Glomerular visceral epithelial cell (primary cell): Measurements from ENCODE around the gene LAMC2.
"Not testable (repeated sequence)": the region's sequence is repeated elsewhere in the genome, so short reads cannot be mapped to it uniquely, and the experiment has no call there.

Experiments
- DNase-seq: peaks from one replicate; pipeline ENCODE4 v3.0.0-alpha.2; 2016; ENCODE audit errors: extremely low spot score

The LAMC2 gene

GRCh38 chr1:183238071-183238470 lies 52.0 kb downstream of the LAMC2 start:
- DNase-seq, result peak; percentile 46

GRCh38 chr1:183239220-183239742 lies 53.2 kb downstream of the LAMC2 start:
- no peak for DNase-seq

- no peak for DNase-seq
Observed at GRCh38 chr1:183239793-183240525, 53.9 kb downstream of the LAMC2 start.

- DNase-seq, result no peak
Observed at GRCh38 chr1:183240526-183240825, 54.4 kb downstream of the LAMC2 start.

GRCh38 chr1:183240853-183241252 lies 54.8 kb downstream of the LAMC2 start:
- not testable (repeated sequence) for DNase-seq

GRCh38 chr1:183241471-183241870 lies 55.4 kb downstream of the LAMC2 start:
- DNase-seq, result no peak

- DNase-seq, result no peak
Observed at GRCh38 chr1:183242556-183242955, 56.5 kb downstream of the LAMC2 start.

- no peak for DNase-seq
Observed at GRCh38 chr1:183243161-183244050, 57.3 kb downstream of the LAMC2 start.

- no peak for DNase-seq
Observed at GRCh38 chr1:183244466-183244865, 58.4 kb downstream of the LAMC2 start.

- no peak for DNase-seq
Observed at GRCh38 chr1:183245357-183245756, 59.3 kb downstream of the LAMC2 start.

- no peak for DNase-seq
Observed at GRCh38 chr1:183246436-183246835, 60.4 kb downstream of the LAMC2 start.

- DNase-seq, result no peak
Observed at GRCh38 chr1:183247066-183247465, 61.0 kb downstream of the LAMC2 start.

- no peak for DNase-seq
Observed at GRCh38 chr1:183247484-183247883, 61.4 kb downstream of the LAMC2 start.

GRCh38 chr1:183247931-183248330 lies 61.9 kb downstream of the LAMC2 start:
- DNase-seq, result no peak

GRCh38 chr1:183248989-183249691 lies 63.1 kb downstream of the LAMC2 start:
- no peak for DNase-seq

- DNase-seq, result no peak
Observed at GRCh38 chr1:183249941-183250452, 63.9 kb downstream of the LAMC2 start.

GRCh38 chr1:183251101-183251958 lies 65.3 kb downstream of the LAMC2 start:
- no peak for DNase-seq

- DNase-seq, result no peak
Observed at GRCh38 chr1:183251959-183252450, 65.9 kb downstream of the LAMC2 start.

- no peak for DNase-seq
Observed at GRCh38 chr1:183255073-183255472, 69.0 kb downstream of the LAMC2 start.

GRCh38 chr1:183259924-183260323 lies 73.9 kb downstream of the LAMC2 start:
- no peak for DNase-seq

GRCh38 chr1:183262628-183263200 lies 76.7 kb downstream of the LAMC2 start:
- DNase-seq, result no peak
